Muscle of leg (tissue), 11 donors: ENCODE results near the gene ZNF236. TPM values are rescaled to one million over a fixed set of nuclear protein-coding genes. Genes with fewer than 3 reads are reported as not detected.

Experiments used
- DNase-seq: peaks from one replicate; pipeline ENCODE4 v3.0.0; 2013
- H3K27ac ChIP-seq: one replicate; pipeline ENCODE4 v1.5.1; 2013; ENCODE audit warnings: mild to moderate bottlenecking, low read length, control low read depth
- H3K27me3 ChIP-seq: one replicate; pipeline ENCODE4 v1.6.1; 2013; ENCODE audit warnings: low read length; ENCODE audit not compliant: control insufficient read depth, insufficient read depth
- H3K36me3 ChIP-seq: one replicate; pipeline ENCODE4 v1.6.1; 2013; ENCODE audit warnings: low read length; ENCODE audit not compliant: control insufficient read depth, insufficient read depth
- H3K4me1 ChIP-seq: one replicate; pipeline ENCODE4 v1.6.1; 2013; ENCODE audit warnings: low read length; ENCODE audit not compliant: control insufficient read depth, insufficient read depth
- H3K4me3 ChIP-seq: one replicate; pipeline ENCODE4 v1.5.1; 2013; ENCODE audit warnings: low read length, control low read depth
- H3K9me3 ChIP-seq: replicated peaks from 2 replicates; pipeline ENCODE4 v1.6.1; 2013; ENCODE audit warnings: low read depth, low read length; ENCODE audit not compliant: control insufficient read depth
- whole genome bisulfite sequencing: methylation state at CpG from one replicate; pipeline ENCODE4 v1.1.5; 2013; ENCODE audit warnings: missing lambda C conversion rate; ENCODE audit not compliant: insufficient coverage; 5-methylcytosine and 5-hydroxymethylcytosine counted together
- polyA plus RNA-seq, 8 donors: library from polyadenylated mRNA; unstranded; fragments of 120-200 nt; gene quantifications; one replicate each; pipeline versions ENCODE4 v1.2.1 to v1.2.3, GENCODE V29; 2013; ENCODE audit warnings: inconsistent platforms in 1 of 8, low replicate concordance in 1 of 8; ENCODE audit not compliant: insufficient read length in 8 of 8, insufficient read depth in 1 of 8
- total RNA-seq: library from RNA; stranded (reverse); fragments of 120-200 nt; gene quantifications from one replicate; pipeline ENCODE4 v1.2.4, GENCODE V29; 2013

Gene ZNF236
- total and polyA plus RNA-seq, 9 donors, result 5.5 to 13.3 (median 6.1) TPM

GRCh38 chr18:76920974-76921373, 98.6 kb downstream of the ZNF236 start:
- no peak overlapping the region for H3K4me3 ChIP-seq
- no peak for DNase-seq
- peaks cover 54% of the 10 kb centered on the region for H3K36me3 ChIP-seq
- 98% methylated on average over 4 of the region's 5 CpGs for WGBS
- H3K9me3 ChIP-seq, result no peaks in the 10 kb centered on the region
- H3K27ac ChIP-seq, result no peak overlapping the region
- H3K27me3 ChIP-seq, result no peaks in the 10 kb centered on the region
- H3K4me1 ChIP-seq, result no peaks in the 10 kb centered on the region

DNA sequence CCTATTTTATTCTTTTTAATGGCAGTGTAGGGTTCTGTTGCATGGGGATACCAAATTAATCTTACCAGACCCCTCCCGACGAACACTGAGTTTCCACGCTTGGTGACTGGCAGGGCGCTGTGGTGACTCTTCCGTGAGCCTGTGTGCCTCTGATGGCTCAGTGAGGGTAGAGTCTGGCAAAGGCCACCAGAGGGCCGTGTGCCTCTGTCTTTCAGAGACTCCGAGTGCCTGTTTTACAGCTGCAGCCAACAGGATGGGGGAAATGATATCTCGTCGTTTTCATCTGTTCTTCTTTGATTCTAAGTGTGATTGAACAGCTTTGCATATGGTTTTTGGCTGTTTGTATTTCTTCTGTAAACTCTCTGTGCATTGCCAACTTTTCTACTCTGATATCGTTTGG, 99.8 kb downstream of the ZNF236 start:
- no peaks in the 10 kb centered on the region for H3K4me1 ChIP-seq
- peaks cover 50% of the 10 kb centered on the region for H3K36me3 ChIP-seq
- no peaks in the 10 kb centered on the region for H3K9me3 ChIP-seq
- no peaks in the 10 kb centered on the region for H3K27me3 ChIP-seq
- DNase-seq, result peak; percentile 60
- no peak overlapping the region for H3K27ac ChIP-seq
- no peak overlapping the region for H3K4me3 ChIP-seq
- whole genome bisulfite sequencing, result 52% methylated on average over 5 of the region's 10 CpGs

DNA sequence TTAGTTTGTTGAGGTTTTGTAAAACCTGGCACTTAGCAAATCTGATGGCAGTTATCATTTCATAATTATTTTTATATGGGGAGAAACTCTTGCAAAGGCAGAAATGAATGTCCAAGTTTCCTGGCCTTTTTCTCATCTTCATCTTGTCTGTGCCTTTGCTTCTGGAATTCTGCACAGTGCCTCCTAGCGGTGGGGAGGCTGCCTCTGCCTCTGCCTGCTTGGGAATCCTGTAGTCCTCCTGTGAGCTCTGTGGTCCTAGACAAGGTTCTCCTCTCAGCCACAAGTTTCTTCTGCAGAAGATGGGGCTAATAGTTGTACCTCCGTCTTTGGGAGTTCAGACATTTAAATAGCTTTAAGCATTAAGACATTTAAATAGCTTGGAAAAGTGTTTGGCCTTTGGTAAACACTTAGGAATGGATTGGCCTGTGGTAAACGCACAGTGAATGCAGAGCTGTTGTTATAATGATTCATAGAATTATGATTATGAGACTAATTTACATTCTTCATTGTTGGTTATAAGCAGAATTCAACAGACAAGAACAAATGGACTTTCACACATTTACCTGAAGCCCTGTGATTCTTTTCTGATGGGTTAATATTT, 101.2 kb downstream of the ZNF236 start:
- no peaks in the 10 kb centered on the region for H3K4me1 ChIP-seq
- no peak overlapping the region for H3K27ac ChIP-seq
- H3K27me3 ChIP-seq, result no peaks in the 10 kb centered on the region
- DNase-seq, result no peak
- peaks cover 47% of the 10 kb centered on the region for H3K36me3 ChIP-seq
- WGBS, result 80% methylated on average over 1 of the region's 3 CpGs
- H3K4me3 ChIP-seq, result no peak overlapping the region
- no peaks in the 10 kb centered on the region for H3K9me3 ChIP-seq

DNA sequence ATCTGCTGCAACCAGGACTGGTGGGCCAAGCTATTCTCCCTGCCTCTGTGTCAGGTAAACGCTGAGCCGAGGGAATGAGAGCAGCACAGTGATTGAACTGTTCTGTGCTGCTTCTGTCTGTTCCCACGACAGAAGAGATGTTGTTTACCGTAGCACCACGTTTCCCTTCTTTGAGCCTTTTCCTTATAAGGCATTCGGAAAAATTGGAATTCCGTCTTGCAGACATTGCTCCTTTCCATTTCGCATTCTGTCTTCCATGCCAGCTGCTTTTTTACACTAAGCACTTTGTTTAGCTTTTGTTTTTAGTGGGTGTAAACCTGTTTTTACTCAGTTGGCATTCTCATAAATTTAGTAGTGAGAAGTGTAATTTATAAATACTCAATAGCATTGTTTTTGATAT, 103.1 kb downstream of the ZNF236 start:
- DNase-seq, result no peak
- H3K4me1 ChIP-seq, result no peaks in the 10 kb centered on the region
- WGBS, result 86% methylated on average over 6 of the region's 8 CpGs
- no peak overlapping the region for H3K4me3 ChIP-seq
- H3K27ac ChIP-seq, result no peak overlapping the region
- no peaks in the 10 kb centered on the region for H3K27me3 ChIP-seq
- H3K9me3 ChIP-seq, result no peaks in the 10 kb centered on the region
- H3K36me3 ChIP-seq, result peaks cover 40% of the 10 kb centered on the region

DNA sequence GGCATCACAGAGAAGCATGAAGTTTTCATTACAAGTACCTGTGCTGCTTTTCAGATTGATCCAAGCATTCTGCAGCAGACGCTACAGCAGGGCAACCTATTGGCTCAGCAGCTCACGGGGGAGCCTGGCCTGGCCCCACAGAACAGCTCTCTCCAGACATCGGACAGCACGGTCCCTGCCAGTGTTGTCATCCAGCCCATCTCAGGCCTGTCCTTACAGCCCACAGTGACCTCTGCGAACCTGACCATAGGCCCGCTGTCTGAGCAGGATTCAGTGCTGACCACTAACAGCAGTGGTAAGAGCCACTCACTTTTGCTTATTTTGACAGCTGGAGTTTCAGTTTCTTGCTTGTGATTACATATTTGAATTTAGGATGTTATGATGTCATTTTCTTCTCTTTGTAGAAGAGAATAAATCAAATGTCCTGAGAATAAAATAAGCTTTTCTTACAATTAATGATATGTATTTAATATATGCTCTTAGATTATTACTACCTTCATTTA, 104.9 kb downstream of the ZNF236 start:
- Histone ChIP-seq H3K4me3 (no peak overlapping the region), H3K27me3 (no peaks in the 10 kb centered on the region), H3K4me1 (no peaks in the 10 kb centered on the region), H3K36me3 (peaks cover 31% of the 10 kb centered on the region), H3K9me3 (no peaks in the 10 kb centered on the region), H3K27ac (no peak overlapping the region)
- WGBS, result 69% methylated on average over 4 of the region's 6 CpGs
- DNase-seq, result no peak

DNA sequence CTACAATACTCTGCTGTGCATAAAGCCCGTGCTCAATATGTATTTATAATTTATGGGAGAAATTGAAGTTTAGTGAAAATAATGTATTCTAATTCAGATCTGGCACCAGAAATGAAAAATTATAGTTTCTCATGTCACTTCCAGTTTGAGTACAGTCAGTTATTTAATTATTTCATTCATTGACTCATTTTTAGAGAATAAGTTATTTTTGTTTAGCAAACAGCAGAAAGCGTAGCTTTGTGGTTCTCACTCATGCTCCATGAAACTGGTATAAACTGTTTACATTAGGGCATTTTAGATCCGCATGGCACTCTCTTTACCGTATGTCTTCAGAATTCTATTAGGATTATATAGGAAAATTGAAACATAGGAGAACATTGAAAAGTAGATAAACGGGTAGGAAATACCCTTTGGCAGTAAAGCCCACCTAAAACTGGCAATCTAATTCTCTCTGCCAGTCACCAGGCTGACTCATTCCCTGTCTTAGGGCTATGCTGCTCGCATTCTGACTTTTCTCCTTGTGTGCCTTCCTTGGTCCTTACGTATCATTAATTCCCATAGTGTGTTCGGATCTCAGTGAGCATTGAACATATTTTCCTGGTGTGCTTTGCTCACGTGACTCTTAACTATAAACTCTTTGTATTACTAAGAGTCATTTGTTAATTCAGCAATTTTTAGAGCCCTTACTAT, 106.0 kb downstream of the ZNF236 start:
- H3K27ac ChIP-seq, result no peak overlapping the region
- H3K4me1 ChIP-seq, result no peaks in the 10 kb centered on the region
- peaks cover 31% of the 10 kb centered on the region for H3K36me3 ChIP-seq
- no peaks in the 10 kb centered on the region for H3K27me3 ChIP-seq
- WGBS, result 100% methylated on average over 1 of the region's 9 CpGs
- no peak for DNase-seq
- no peaks in the 10 kb centered on the region for H3K9me3 ChIP-seq
- no peak overlapping the region for H3K4me3 ChIP-seq

GRCh38 chr18:76931171-76931570, 108.8 kb downstream of the ZNF236 start:
- no peak overlapping the region for H3K27ac ChIP-seq

GRCh38 chr18:76932026-76932819, 109.9 kb downstream of the ZNF236 start:
- Histone ChIP-seq H3K4me1 (no peaks in the 10 kb centered on the region), H3K36me3 (peaks cover 26% of the 10 kb centered on the region), H3K27ac (no peak overlapping the region), H3K9me3 (no peaks in the 10 kb centered on the region), H3K27me3 (no peaks in the 10 kb centered on the region), H3K4me3 (no peak overlapping the region)
- peak; percentile 26 for DNase-seq
- WGBS, result 82% methylated on average over 10 of the region's 11 CpGs

More at GRCh38 chr18:76931171-76931570, 108.8 kb downstream of the ZNF236 start:
- Histone ChIP-seq H3K4me3 (no peak overlapping the region), H3K27me3 (no peaks in the 10 kb centered on the region), H3K36me3 (peaks cover 23% of the 10 kb centered on the region), H3K4me1 (no peaks in the 10 kb centered on the region), H3K9me3 (no peaks in the 10 kb centered on the region)
- no peak for DNase-seq
- no CpG with 5 or more reads among the region's 6 CpGs for WGBS

- Histone ChIP-seq H3K27me3 (no peaks in the 10 kb centered on the region), H3K27ac (no peak overlapping the region), H3K4me3 (no peak overlapping the region), H3K9me3 (no peaks in the 10 kb centered on the region), H3K36me3 (peaks cover 33% of the 10 kb centered on the region), H3K4me1 (no peaks in the 10 kb centered on the region)
- WGBS, result 92% methylated on average over 15 of the region's 18 CpGs
- DNase-seq, result no peak
Observed at GRCh38 chr18:76935722-76936337, 113.5 kb downstream of the ZNF236 start.

DNA sequence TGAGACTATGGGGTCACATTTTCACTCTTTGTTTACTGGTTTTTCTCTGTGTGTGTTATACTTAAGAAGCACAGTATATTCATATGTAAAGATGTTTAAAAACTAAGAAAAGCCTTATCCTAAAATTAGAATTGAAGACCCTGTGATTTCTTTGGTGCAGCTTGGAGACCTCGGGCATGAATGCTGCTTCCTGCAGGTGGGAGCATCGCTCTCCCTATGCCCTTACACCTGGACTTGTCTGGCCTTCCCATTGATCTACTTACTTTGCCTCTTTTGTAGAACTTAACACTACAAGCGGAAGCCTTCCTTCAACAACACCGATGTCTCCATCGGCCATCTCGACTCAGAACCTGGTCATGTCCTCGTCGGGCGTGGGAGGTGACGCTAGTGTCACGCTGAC, 114.5 kb downstream of the ZNF236 start:
- Histone ChIP-seq H3K4me1 (no peaks in the 10 kb centered on the region), H3K9me3 (no peaks in the 10 kb centered on the region), H3K36me3 (peaks cover 33% of the 10 kb centered on the region), H3K27ac (no peak overlapping the region), H3K27me3 (no peaks in the 10 kb centered on the region), H3K4me3 (no peak overlapping the region)
- 95% methylated on average over 11 of the region's 11 CpGs for WGBS
- DNase-seq, result no peak
